Cardiac fibroblast (primary cell): ENCODE results near the gene CSAD.

Source experiments
- DNase-seq, 2 donors: peaks; one replicate each; pipeline versions ENCODE4 v3.0.0 to v3.0.0-alpha.2; 2010; ENCODE audit warnings: low read depth in 2 of 2
- H3K4me3 ChIP-seq, 2 donors: replicated peaks in 1 of 2; 1 replicate in 1 of 2; 2 replicates in 1 of 2; pipeline ENCODE4 v1.5.1; 2011; ENCODE audit warnings: low read depth in 2 of 2, low read length in 2 of 2, mild to moderate bottlenecking in 2 of 2, moderate library complexity in 1 of 2
- CTCF ChIP-seq: IDR thresholded peaks from one replicate; pipeline ENCODE4 v1.5.1; 2011; ENCODE audit warnings: low read depth, mild to moderate bottlenecking, low read length, inconsistent platforms

The CSAD gene

GRCh38 chr12:53193040-53193439 is 12.3 kb upstream of the CSAD start:
- TF ChIP-seq CTCF, result no peak
- H3K4me3 ChIP-seq, result no peak overlapping the region
- DNase-seq, result no peak

GRCh38 chr12:53192531-53193021 is 11.9 kb upstream of the CSAD start:
- no peak for DNase-seq
- no peak overlapping the region for H3K4me3 ChIP-seq
- no peak for TF ChIP-seq CTCF

DNA sequence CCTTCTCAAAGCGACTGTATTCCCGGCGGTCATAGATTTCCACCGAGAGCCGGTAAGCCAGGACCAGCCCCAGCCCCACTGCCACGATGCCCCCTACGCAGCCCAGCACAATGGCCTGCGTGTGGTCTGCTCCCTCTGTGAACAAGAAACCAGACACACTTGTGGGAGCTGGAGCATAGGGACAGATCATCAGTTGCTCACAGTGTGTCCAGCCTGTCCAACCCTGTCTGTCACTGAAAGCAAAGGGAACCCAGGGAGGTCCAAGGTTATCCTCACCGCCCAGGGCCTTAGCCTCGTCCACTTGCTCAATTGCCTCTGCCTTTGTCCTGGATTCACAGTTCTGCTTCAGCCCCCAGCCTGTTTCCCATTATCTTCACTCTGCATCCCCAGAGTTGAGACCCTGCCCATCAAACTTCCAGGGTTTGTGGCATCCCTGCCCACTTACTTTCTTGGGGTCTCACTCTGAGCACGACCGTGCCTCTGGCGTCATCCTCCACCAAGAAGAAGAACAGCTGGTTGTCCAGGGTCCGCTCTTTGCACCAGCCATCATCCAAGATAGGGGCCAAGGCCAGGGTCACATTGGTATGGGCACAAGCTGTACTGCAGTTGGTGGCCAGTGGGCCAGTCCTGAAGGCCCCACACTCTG is 11.3 kb upstream of the CSAD start:
- H3K4me3 ChIP-seq, result no peak overlapping the region
- DNase-seq, result no peak
- no peak for TF ChIP-seq CTCF

DNA sequence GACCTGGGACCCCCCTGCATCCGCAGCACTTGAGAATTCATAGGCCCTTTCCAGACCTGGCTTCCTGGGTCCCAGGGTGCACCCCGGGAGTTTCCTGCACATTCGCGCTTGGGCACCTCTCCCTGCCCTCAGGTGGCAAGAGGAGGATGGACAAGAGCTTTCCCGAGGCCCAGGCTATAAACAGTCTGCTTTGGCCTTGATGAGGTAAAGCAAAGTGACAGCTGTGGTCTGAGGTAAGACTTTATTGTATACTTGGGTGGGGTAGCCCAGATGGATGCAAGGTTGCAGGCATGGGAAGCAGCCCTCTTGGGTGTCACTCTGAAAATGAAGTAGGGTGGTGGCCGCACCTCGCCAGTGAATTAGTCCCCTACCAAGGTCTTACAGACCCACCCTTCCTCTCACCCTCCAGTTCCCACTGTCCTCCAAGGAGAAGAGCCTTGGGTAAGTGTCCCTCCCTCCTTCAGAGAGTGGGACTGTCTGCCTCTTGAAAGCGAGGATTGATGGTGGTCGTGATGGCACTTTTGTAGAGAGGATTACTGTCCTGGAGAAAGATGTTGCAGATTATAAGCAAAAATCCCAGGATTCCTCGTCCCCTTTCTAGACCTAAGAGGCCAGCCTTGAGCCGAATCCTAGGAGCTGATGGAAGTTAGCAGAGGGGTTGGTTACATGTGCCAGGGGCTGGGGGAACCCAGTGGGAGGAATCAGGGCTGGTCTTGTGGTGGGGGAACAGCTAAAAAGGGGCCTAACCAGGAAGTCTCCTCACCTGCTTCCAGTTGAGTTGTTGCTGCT is 10.6 kb upstream of the CSAD start:
- DNase-seq, result no peak
- no peak for TF ChIP-seq CTCF
- H3K4me3 ChIP-seq, result no peak overlapping the region

- DNase-seq, result peak; percentile 76 to 77
- peak; percentile 96 for TF ChIP-seq CTCF
Measured at GRCh38 chr12:53190108-53190729, 9.5 kb upstream of the CSAD start.

GRCh38 chr12:53187145-53187899 is 6.6 kb upstream of the CSAD start:
- no peak overlapping the region for H3K4me3 ChIP-seq
- DNase-seq, result no peak
- no peak for TF ChIP-seq CTCF

More at GRCh38 chr12:53190108-53190729, 9.5 kb upstream of the CSAD start:
- H3K4me3 ChIP-seq, result no peak overlapping the region
